A673 (cell line): ENCODE data around the gene BTBD8. TPM values are rescaled to one million over a fixed set of nuclear protein-coding genes. Genes with fewer than 3 reads are reported as not detected.

ENCODE experiments used
- BruUV-seq: library from RNA; stranded (reverse); fragments of 400-500 nt; replicated peaks from 2 replicates; lab custom pipeline; 2021; lab: Mats Ljungman, UMichigan
- CTCF ChIA-PET: fragments of 300-600 bp; sonication (Branson Sonifier 250); formaldehyde crosslinking; loops from one replicate; lab custom pipeline; 2022; ENCODE audit warnings: antibody characterized with exemption; lab: Charles Lee
- POLR2A ChIA-PET: fragments of 300-600 bp; sonication (Branson Sonifier 250); formaldehyde crosslinking; loops from one replicate; lab custom pipeline; 2022; ENCODE audit warnings: antibody characterized with exemption; ENCODE audit not compliant: low non-redundant PET; lab: Charles Lee
- DNase-seq: peaks from one replicate; pipeline ENCODE4 v3.0.0-alpha.2; 2015; ENCODE audit warnings: low spot score
- H3K27ac ChIP-seq: fragments of 200-600 bp; sonication (generic); 2 replicates; pipeline ENCODE4 v1.5.1; 2016; ENCODE audit warnings: mixed run types, low read depth, mild to moderate bottlenecking, mixed read lengths, antibody characterized with exemption, low read length; ENCODE audit not compliant: poor library complexity, severe bottlenecking
- H3K27me3 ChIP-seq: fragments of 200-600 bp; sonication (generic); replicated peaks from 2 replicates; pipeline ENCODE4 v1.6.1; 2017; ENCODE audit warnings: mixed run types, low read depth, mild to moderate bottlenecking, mixed read lengths, antibody characterized with exemption, low read length; ENCODE audit not compliant: insufficient read depth, poor library complexity
- H3K36me3 ChIP-seq: fragments of 200-600 bp; sonication (generic); 2 replicates; pipeline ENCODE4 v1.6.1; 2016; ENCODE audit warnings: mixed run types, mild to moderate bottlenecking, mixed read lengths, antibody characterized with exemption, low read length; ENCODE audit not compliant: insufficient read depth, poor library complexity, severe bottlenecking
- H3K4me1 ChIP-seq: fragments of 200-600 bp; sonication (generic); 2 replicates; pipeline ENCODE4 v1.6.1; 2017; ENCODE audit warnings: mixed run types, mild to moderate bottlenecking, mixed read lengths, antibody characterized with exemption, low read length; ENCODE audit not compliant: insufficient read depth, poor library complexity, severe bottlenecking
- H3K4me3 ChIP-seq: fragments of 200-600 bp; sonication (generic); 2 replicates; pipeline ENCODE4 v1.5.1; 2016; ENCODE audit warnings: low read depth, mixed run types, mild to moderate bottlenecking, mixed read lengths, low read length; ENCODE audit not compliant: poor library complexity, severe bottlenecking
- H3K9me3 ChIP-seq: fragments of 200-600 bp; sonication (generic); 2 replicates; pipeline ENCODE4 v1.6.1; 2016; ENCODE audit warnings: mixed run types, low read depth, mild to moderate bottlenecking, mixed read lengths, antibody characterized with exemption, low read length; ENCODE audit not compliant: poor library complexity, severe bottlenecking
- CTCF ChIP-seq: fragments of 300-800, 200-600 bp; sonication (generic); conservative IDR thresholded peaks from 2 replicates; pipeline ENCODE4 v1.5.1; 2017; ENCODE audit warnings: low read depth, mild to moderate bottlenecking, antibody characterized with exemption, low read length, moderate library complexity, mixed read lengths
- EZH2 ChIP-seq: fragments of 200-600 bp; sonication (generic); IDR thresholded peaks from 2 replicates; pipeline ENCODE4 v1.6.1; 2017; ENCODE audit warnings: borderline replicate concordance, low read depth, mild to moderate bottlenecking, mixed read lengths, antibody characterized with exemption, low read length; ENCODE audit not compliant: poor library complexity, severe bottlenecking
- intact Hi-C: fragments of 100-400 bp; cut with micrococcal nuclease; formaldehyde crosslinking; loops from one replicate; pipeline ENCODE4 v1.10.0; 2022; ENCODE audit not compliant: unreplicated experiment
- total RNA-seq: library from RNA; stranded (reverse); gene quantifications from 2 replicates; pipeline ENCODE4 v1.2.3, GENCODE V29; 2021

Gene BTBD8
- total RNA-seq, 1 experiment from 2014 or later: 1.4 TPM

GRCh38 chr1:92219028-92219427 is 138.9 kb downstream of the BTBD8 start:
- POLR2A ChIA-PET: no interaction called here
- CTCF ChIA-PET: no interaction called here

GRCh38 chr1:92228401-92228800 is 148.3 kb downstream of the BTBD8 start:
- TF ChIP-seq CTCF (no peak), EZH2 (no peak)
- ChIA-PET POLR2A (no interaction called here), CTCF (no interaction called here)
- no peak for DNase-seq
- no peaks in the 10 kb centered on the region for H3K36me3 ChIP-seq
- H3K27ac ChIP-seq: no peak overlapping the region
- H3K9me3 ChIP-seq: no peaks in the 10 kb centered on the region
- intact Hi-C loops: no loop called here
- no peak overlapping the region for H3K4me3 ChIP-seq
- no peaks in the 10 kb centered on the region for H3K4me1 ChIP-seq
- BruUV-seq: no TSS peak
- H3K27me3 ChIP-seq: no peaks in the 10 kb centered on the region

More at GRCh38 chr1:92219028-92219427, 138.9 kb downstream of the BTBD8 start:
- H3K27ac ChIP-seq: no peak overlapping the region
- H3K9me3 ChIP-seq: no peaks in the 10 kb centered on the region
- DNase-seq: no peak
- no TSS peak for BruUV-seq
- H3K27me3 ChIP-seq: no peaks in the 10 kb centered on the region
- H3K4me1 ChIP-seq: no peaks in the 10 kb centered on the region
- intact Hi-C loops: no loop called here
- no peak overlapping the region for H3K4me3 ChIP-seq
- TF ChIP-seq CTCF (no peak), EZH2 (no peak)
- H3K36me3 ChIP-seq: no peaks in the 10 kb centered on the region

GRCh38 chr1:92230736-92231135 is 150.6 kb downstream of the BTBD8 start:
- CTCF ChIA-PET: interaction anchor here (0.6 kb wide), 1 partner anchor 12 kb away, joined by 3 read pairs; no protein-coding TSS in a partner anchor
- H3K27me3 ChIP-seq: no peaks in the 10 kb centered on the region
- H3K27ac ChIP-seq: no peak overlapping the region
- no peak overlapping the region for H3K4me3 ChIP-seq
- intact Hi-C loops: no loop called here
- H3K9me3 ChIP-seq: no peaks in the 10 kb centered on the region
- TF ChIP-seq EZH2 (no peak), CTCF (no peak)
- no TSS peak for BruUV-seq
- H3K4me1 ChIP-seq: no peaks in the 10 kb centered on the region
- POLR2A ChIA-PET: no interaction called here
- H3K36me3 ChIP-seq: no peaks in the 10 kb centered on the region
- DNase-seq: no peak

Other genes starting within 250 kb of the BTBD8 start
- 3.1 and 4.0 TPM in 2 replicates for gene TGFBR3, start 194.2 kb upstream of the BTBD8 start, total RNA-seq
- not detected in 2 replicates for gene BRDT, start 130.9 kb upstream of the BTBD8 start, total RNA-seq
- gene EPHX4, start 50.4 kb upstream of the BTBD8 start, total RNA-seq: 0.64 and 0.85 TPM in 2 replicates
- 0.47 TPM in 1 of 2 replicates, not detected in the other for gene SETSIP, start 4.9 kb upstream of the BTBD8 start, total RNA-seq
- not detected in 2 replicates for gene C1orf146, start 137.6 kb downstream of the BTBD8 start, total RNA-seq
- 25.6 and 27.3 TPM in 2 replicates for gene GLMN, start 218.6 kb downstream of the BTBD8 start, total RNA-seq
- 31.8 and 31.9 TPM in 2 replicates for gene RPAP2, start 218.7 kb downstream of the BTBD8 start, total RNA-seq